EL (cell line): ENCODE measurements around the gene ARL14.
A peak's percentile ranks its signal among the peaks of the same experiment; 100 is the strongest.
"Not testable (repeated sequence)": the region's sequence is repeated elsewhere in the genome, so short reads cannot be mapped to it uniquely, and the experiment has no call there.

Experiments
- DNase-seq: peaks from one replicate; pipeline ENCODE4 v3.0.0-alpha.2; 2016

Gene ARL14

GRCh38 chr3:160678292-160678842 is 1.4 kb downstream of the ARL14 start:
- no peak for DNase-seq

GRCh38 chr3:160684368-160684740 is 7.4 kb downstream of the ARL14 start:
- no peak for DNase-seq

- DNase-seq, result no peak
Measured at GRCh38 chr3:160685144-160685766, 8.3 kb downstream of the ARL14 start.

DNA sequence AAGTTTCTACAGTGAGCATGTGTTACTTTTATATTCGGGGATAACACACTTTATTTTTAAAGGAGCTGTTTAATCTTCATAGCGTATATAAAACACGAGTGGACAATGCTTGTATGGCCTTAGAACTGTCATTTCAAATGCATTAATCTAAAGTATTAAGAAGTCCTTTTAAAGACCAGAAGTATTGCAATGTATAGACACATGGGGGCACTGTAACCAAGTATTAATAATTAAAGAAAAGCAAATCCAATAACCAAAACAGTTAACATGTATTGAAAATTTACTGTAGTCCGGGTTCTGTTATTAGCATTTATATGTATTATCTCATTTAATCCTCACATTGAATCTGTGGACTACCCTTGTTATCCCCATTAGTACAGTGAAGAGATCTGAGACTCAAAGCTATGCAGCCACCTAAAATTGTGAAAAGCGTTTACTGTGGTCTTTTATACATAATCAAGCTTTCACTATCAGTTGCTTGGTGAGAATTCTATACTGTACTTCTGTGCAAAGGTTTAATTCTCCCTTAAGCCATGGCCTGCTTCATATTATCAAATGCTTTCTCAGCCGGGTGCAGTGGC is 10.1 kb downstream of the ARL14 start:
- peak; percentile 36 for DNase-seq

- DNase-seq, result no peak
Measured at GRCh38 chr3:160691151-160691550, 14.2 kb downstream of the ARL14 start.

GRCh38 chr3:160691962-160692361 is 15.0 kb downstream of the ARL14 start:
- no peak for DNase-seq

- no peak for DNase-seq
Measured at GRCh38 chr3:160693191-160693590, 16.2 kb downstream of the ARL14 start.

GRCh38 chr3:160694345-160694744 is 17.4 kb downstream of the ARL14 start:
- DNase-seq, result no peak

- no peak for DNase-seq
Measured at GRCh38 chr3:160695003-160695402, 18.0 kb downstream of the ARL14 start.

DNA sequence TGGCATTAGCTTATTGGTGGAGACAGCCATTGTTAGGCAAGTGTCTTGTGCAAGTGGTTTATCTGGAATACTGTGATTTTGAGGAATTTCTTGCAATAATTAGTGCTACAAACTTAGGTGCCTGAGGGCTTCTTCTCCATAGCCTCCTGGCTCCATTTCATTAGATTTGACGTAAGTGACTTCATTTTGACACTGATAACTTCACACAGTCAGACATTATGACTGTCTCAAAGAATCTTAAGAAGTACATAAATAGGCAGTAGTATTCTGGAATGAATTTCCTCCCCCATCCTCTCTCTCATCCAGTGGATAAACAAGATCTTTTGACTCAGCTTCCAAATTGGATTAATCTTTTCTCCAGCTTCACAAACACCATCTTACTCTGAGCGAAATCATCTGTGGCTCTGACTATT is 19.0 kb downstream of the ARL14 start:
- peak; percentile 69 for DNase-seq

GRCh38 chr3:160697637-160698380 is 20.8 kb downstream of the ARL14 start:
- peak; percentile 85 for DNase-seq

DNA sequence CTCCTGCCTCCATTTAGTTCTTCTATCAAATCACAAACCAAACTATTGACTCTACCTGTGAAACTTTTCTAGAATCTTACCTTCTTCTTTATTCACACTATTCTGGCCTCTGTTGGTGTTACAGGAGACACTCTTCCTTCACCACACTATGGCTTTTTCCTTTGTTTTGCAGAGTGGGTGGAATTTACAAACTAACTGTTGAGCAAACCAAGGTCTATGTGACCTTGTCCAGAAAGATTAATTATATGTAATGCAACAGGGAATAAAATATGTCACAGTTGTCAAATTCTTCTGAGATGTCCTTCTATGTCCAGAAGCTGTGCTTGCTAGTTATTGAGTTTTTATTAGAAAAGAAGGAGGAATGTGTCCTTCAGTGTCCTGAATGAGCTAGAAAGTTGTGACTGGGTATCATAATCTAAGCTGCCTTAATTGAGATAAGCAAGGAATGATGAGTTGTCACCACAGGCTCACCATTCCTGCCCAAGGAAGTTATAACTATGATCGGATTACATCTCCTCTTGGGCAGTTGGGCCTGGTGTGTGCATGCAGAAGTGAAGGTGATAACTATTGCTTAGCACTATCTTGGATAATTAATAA is 21.7 kb downstream of the ARL14 start:
- DNase-seq, result no peak

- no peak for DNase-seq
Measured at GRCh38 chr3:160701490-160701889, 24.5 kb downstream of the ARL14 start.

DNA sequence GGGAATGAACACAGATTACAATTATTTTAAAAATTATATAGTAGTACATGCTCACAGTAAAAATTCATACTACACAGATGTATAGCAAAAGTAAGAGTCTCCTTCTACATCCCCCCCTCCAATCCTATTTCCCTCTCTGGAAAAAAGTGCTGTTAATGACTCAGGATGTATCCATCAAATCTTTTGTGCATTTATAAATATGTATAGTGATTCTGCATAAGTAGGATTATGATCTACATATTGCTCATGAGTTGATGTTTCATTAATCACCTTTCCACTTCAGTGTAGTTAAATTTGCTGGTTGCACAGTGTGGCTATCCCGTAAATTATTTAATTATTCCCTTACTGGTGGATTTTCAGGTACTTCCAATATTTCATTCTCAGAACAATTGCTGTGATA is 25.3 kb downstream of the ARL14 start:
- no peak for DNase-seq

DNA sequence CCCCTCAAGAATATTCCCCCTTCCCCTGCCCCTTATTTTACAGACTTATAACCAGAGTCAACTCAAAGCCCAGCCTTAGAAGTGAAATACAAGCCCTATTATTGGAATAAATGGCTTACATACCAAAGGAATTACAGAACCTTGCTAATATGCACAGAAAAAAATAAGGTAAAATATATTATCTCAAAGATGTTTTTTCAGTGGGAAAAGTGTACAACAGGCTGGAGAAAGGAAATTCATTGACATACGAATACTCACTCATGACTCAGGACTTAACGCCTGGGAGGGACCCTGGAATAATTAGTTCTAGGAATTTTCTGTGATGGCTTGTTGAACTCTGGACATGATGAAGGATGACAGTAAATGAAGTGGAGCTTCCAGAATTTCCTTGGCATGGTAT is 27.0 kb downstream of the ARL14 start:
- DNase-seq, result peak; percentile 44

DNA sequence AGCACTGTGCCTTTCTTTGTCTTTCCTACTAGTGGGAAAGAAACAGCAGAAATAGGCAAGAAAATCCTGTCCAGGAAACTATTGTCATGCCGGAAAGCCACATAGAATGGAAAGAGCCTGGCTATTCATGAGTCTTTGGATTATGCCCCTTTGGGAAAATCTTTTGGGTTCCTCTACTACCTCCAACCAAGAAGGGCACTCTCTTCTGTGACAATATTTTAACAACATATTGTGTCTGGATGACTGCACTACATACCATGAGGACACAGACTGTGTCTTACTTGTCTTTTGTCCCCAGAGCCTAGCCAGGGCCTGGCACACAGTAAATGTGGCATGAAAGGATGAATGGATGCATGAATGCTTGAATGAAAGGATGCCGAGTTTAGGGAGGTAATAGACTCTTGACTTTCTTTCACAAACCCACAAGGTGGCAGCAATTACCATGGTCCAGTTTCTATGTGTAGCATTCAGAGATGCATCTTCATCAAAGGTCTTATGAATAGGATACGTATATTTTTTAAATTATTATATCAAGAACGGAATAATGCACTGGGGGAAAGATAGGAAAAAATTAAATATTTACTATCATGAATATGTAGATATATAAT is 30.3 kb downstream of the ARL14 start:
- DNase-seq, result peak; percentile 47

GRCh38 chr3:160709477-160710182 is 32.7 kb downstream of the ARL14 start:
- DNase-seq, result no peak

DNA sequence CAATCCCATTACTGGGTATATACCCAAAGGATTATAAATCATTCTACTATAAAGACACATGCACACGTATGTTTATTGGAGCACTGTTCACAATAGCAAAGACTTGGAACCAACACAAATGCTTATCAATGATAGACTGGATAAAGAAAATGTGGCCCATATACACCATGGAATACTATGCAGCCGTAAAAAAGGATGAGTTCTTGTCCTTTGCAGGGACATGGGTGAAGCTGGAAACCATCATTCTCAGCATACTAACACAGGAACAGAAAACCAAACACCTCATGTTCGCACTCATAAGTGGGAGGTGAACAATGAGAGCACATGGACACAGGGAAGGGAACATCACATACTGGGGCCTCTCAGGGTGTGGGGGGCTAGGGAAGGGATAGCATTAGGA is 36.2 kb downstream of the ARL14 start:
- DNase-seq, result not testable (repeated sequence)

GRCh38 chr3:160719710-160720109 is 42.8 kb downstream of the ARL14 start:
- DNase-seq, result no peak

- no peak for DNase-seq
Measured at GRCh38 chr3:160720123-160720746, 43.3 kb downstream of the ARL14 start.

DNA sequence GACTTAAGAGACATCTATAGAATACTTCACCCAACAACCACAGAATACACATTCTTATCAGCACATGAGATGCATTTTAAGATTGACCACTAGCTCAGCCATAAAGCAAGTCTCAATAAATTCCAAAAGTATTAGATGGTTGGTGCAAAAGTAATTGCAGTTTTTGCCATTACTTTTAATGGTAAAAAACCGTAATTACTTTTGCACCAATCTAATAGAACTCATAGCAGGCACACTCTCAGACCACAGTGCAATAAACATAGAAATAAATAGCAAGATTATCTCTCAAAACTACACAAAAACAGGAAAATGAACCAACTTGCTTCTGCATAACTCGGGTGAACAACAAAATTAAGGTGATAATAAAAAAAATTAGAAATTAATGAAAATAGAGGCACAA is 45.4 kb downstream of the ARL14 start:
- DNase-seq, result no peak

DNA sequence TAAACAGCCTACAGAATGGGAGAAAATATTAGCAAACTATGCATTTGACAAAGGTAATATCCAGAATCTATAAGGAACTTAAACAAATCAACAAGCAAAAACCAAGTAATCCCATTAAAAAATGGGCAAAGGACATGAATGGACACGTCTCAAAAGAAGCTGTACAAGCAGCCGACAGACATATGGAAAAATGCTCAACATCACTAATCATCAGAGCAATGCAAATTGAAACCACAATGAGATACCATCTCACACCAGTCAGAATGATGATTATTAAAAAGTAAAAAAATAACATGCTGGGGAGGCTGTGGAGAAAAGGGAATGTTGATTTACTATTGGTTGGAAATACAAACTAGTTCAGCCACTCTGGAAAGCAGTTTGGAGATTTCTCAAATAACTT is 48.4 kb downstream of the ARL14 start:
- DNase-seq, result no peak
